RWPE2 (cell line): Measurements from ENCODE around the gene TMEM258.

Source experiments
- ATAC-seq: fragments of 200-7000 bp; cut with Tn5 transposase; 3 replicates; pipeline ENCODE4 v1.9.1; 2021; ENCODE audit warnings: low read depth
- DNase-seq: peaks from one replicate; pipeline ENCODE4 v3.0.0-alpha.2; 2020; ENCODE audit warnings: low spot score
- H3K27ac ChIP-seq: fragments of 450-650 bp; 2 replicates; pipeline ENCODE4 v1.5.1; 2017; ENCODE audit warnings: mild to moderate bottlenecking; ENCODE audit not compliant: poor library complexity, severe bottlenecking
- H3K27me3 ChIP-seq: fragments of 250-450 bp; sonication (Bioruptor Pico); 2 replicates; pipeline ENCODE4 v1.5.1; 2021; ENCODE audit warnings: mild to moderate bottlenecking, moderate library complexity; ENCODE audit not compliant: insufficient read depth, poor library complexity, severe bottlenecking
- H3K36me3 ChIP-seq: fragments of 250-450 bp; sonication (Bioruptor Pico); 2 replicates; pipeline ENCODE4 v1.5.1; 2020; ENCODE audit warnings: low read depth, mild to moderate bottlenecking, moderate library complexity
- H3K4me1 ChIP-seq: fragments of 250-450 bp; sonication (Bioruptor Pico); 2 replicates; pipeline ENCODE4 v1.5.1; 2021; ENCODE audit warnings: mild to moderate bottlenecking, moderate library complexity; ENCODE audit not compliant: insufficient read depth, poor library complexity, severe bottlenecking
- H3K4me3 ChIP-seq: fragments of 250-450 bp; sonication (Bioruptor Pico); 2 replicates; pipeline ENCODE4 v1.5.1; 2021; ENCODE audit warnings: mild to moderate bottlenecking, moderate library complexity; ENCODE audit not compliant: severe bottlenecking
- H3K9me3 ChIP-seq: fragments of 250-450 bp; sonication (Bioruptor Pico); 2 replicates; pipeline ENCODE4 v1.5.1; 2021; ENCODE audit warnings: mild to moderate bottlenecking, moderate library complexity; ENCODE audit not compliant: severe bottlenecking
- TF ChIP-seq, protein P1 (sequence below): fragments of 450-650 bp; IDR thresholded peaks from one replicate; pipeline ENCODE4 v1.5.1; 2017; ENCODE audit warnings: mild to moderate bottlenecking, moderate library complexity; ENCODE audit not compliant: poor library complexity, severe bottlenecking

Gene TMEM258

DNA sequence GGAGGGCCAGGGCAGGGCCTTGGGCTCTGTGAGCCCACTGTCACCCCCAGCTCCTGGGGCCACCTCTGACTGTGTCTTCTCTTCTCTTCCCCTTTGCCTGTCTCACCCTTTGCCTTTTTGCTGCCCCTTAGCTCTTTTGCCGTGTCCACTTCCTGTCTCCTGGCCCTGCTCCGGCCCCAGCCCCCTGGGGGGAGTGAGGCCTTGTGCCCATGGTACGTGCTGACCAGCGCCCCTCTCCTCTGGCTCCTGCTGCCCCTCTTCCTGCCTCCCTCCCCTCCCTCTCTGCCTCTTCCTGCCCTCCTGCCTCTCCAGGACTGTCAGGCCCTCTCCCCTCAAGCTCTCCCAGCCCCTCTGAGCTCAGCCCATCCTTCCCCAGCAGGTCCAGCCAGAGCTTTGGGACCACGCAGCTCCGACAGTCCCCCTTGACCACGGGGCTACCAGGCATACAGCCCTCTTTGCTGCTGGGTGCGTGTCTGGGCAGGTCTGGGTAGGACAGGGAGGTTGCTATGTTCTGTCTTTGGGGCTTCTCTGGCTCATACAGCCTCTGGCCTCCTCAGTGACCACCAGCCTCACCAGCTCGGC, 11.7 kb downstream of the TMEM258 start:
- no peaks in the 10 kb centered on the region for H3K9me3 ChIP-seq
- H3K27ac ChIP-seq, result no peak overlapping the region
- no peaks in the 10 kb centered on the region; the same call in 1 of the 2 replicates for H3K36me3 ChIP-seq
- no peaks in the 10 kb centered on the region for H3K4me1 ChIP-seq
- DNase-seq, result no peak
- no peaks in the 10 kb centered on the region for H3K27me3 ChIP-seq
- TF ChIP-seq, protein P1, sequence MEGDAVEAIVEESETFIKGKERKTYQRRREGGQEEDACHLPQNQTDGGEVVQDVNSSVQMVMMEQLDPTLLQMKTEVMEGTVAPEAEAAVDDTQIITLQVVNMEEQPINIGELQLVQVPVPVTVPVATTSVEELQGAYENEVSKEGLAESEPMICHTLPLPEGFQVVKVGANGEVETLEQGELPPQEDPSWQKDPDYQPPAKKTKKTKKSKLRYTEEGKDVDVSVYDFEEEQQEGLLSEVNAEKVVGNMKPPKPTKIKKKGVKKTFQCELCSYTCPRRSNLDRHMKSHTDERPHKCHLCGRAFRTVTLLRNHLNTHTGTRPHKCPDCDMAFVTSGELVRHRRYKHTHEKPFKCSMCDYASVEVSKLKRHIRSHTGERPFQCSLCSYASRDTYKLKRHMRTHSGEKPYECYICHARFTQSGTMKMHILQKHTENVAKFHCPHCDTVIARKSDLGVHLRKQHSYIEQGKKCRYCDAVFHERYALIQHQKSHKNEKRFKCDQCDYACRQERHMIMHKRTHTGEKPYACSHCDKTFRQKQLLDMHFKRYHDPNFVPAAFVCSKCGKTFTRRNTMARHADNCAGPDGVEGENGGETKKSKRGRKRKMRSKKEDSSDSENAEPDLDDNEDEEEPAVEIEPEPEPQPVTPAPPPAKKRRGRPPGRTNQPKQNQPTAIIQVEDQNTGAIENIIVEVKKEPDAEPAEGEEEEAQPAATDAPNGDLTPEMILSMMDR, result no peak
- ATAC-seq, result peak; percentile 10; the same call in 1 of the 3 replicates
- no peak overlapping the region for H3K4me3 ChIP-seq

DNA sequence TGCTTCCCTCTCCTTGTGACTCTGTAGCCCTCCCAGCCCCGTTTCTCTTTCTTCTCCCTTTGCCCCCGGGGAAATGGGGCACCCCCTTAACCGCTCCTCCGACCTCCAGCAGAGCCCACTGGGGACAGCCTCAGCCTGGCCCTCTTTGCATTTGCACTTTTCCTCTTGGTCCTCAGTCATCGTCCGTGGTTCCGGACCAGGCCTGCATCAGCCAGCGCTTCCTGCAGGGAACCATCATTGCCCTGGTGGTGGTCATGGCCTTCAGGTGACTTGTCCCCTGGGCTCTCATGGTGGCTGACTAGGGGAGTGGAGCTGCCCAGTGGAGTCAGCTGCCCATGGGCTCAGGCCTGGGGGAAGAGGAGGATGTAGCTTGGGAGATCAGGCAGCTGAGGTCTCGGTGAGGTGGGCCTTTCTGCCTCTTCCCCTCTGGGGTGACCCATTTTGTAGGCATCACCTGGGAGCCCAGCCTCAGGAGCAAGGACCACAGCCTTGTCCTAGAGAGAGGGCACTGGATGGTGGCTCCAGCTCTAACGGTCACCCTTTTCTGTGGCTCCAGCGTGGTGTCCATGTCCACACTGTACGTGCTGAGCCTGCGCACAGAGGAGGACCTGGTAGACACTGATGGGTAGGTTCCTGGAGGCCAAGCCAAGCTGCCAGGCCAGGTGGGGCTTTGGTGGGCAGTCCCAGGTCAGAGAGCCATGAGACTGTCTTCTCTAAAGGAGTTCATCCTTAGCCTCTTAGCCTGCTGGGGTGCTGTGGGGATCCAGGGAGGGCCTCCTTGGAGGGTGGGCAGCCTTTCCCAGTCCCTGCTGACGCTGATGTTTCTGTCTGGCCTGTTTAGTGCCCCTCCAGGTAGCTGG, 12.5 kb downstream of the TMEM258 start:
- TF ChIP-seq, protein P1, result no peak
- Histone ChIP-seq H3K27me3 (no peaks in the 10 kb centered on the region), H3K9me3 (no peaks in the 10 kb centered on the region), H3K36me3 (no peaks in the 10 kb centered on the region), H3K4me1 (no peaks in the 10 kb centered on the region), H3K27ac (no peak overlapping the region), H3K4me3 (no peak overlapping the region)
- DNase-seq, result no peak
- ATAC-seq, result no peak

DNA sequence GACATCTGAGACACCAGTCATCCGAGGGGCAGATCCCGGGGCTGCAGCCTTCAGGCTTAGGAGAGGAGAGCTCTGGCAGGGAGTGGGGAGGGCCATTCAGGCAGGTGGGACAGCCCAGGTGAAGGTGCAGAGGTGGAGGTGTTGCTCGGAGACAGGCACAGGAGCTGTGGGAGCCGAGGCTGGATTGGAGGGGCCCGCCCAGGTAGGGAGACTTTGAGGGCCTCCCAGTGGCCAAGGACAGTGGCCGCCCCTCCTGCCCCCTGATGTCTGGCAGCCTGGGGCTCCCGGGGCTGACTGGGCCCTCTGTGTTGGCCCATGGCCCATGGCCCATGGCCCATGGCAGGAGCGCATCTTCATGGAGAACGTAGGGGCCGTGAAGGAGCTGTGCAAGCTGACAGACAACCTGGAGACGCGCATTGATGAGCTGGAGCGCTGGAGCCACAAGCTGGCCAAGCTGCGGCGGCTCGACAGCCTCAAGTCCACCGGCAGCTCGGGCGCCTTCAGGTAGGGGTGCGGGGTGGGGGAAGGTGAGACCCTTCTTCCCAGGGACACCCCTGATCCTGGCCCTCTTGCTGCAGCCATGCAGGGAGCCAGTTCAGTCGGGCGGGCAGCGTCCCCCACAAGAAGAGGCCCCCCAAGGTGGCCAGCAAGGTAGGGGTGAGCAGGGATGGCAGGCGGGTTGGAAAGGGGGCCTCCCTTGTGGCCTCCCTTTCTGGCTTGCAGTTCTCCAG, 13.3 kb downstream of the TMEM258 start:
- H3K4me1 ChIP-seq, result no peaks in the 10 kb centered on the region
- DNase-seq (no peak), ATAC-seq (no peak)
- TF ChIP-seq, protein P1, result no peak
- H3K27ac ChIP-seq, result no peak overlapping the region
- H3K9me3 ChIP-seq, result no peaks in the 10 kb centered on the region
- no peaks in the 10 kb centered on the region for H3K36me3 ChIP-seq
- no peak overlapping the region for H3K4me3 ChIP-seq
- H3K27me3 ChIP-seq, result no peaks in the 10 kb centered on the region

DNA sequence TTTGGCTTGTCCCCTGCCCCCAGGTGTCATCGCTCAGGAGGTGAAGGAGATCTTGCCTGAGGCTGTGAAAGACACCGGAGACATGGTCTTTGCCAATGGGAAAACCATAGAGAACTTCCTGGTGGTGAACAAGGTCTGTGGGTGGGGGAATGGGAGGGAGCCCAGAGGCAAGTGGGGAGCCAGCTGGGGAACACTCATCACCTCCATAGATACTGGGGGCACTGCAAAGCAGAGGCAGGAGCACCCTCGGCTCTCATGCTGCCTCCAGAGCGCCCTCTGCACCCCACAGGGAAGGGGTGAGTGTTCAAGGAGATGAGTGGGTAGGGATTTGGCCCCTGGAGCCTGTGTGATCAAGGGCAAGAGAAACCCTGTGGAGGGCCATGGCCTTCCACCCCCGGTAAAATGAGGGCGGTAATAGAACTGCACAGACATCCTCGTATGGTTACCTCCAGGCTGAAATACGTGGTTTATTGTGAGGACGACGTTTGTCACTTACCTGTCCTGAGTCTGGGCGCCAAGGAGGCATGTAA, 14.0 kb downstream of the TMEM258 start:
- TF ChIP-seq, protein P1, result no peak
- Histone ChIP-seq H3K27ac (no peak overlapping the region), H3K9me3 (no peaks in the 10 kb centered on the region), H3K27me3 (no peaks in the 10 kb centered on the region), H3K36me3 (no peaks in the 10 kb centered on the region), H3K4me1 (no peaks in the 10 kb centered on the region), H3K4me3 (no peak overlapping the region)
- no peak for ATAC-seq
- no peak for DNase-seq
